ENCODE measurements around the gene WDR13. TPM values are rescaled to one million over a fixed set of nuclear protein-coding genes. Genes with fewer than 3 reads are reported as not detected.

The WDR13 gene
- total RNA-seq, 1 donor from 2014 or later: 73.8 TPM

DNA sequence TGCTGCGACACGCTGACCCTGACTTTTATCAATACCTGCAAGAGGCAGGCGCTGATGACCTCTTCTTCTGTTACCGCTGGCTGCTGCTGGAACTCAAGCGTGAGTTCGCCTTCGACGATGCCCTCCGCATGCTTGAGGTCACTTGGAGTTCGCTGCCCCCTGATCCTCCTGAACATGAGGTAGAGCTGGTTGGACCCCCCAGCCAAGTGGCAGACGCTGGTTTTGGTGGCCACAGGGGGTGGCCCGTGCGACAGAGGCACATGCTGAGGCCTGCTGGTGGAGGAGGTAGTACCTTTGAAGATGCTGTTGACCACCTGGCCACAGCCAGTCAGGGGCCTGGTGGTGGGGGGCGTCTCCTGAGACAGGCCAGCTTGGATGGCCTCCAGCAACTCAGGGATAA lies 37.2 kb upstream of the WDR13 start:
- Mint-ChIP-seq H3K27me3 (ENCODE audit: unreplicated experiment) (no peaks in the 10 kb centered on the region), H3K36me3 (ENCODE audit: low read depth, unreplicated experiment) (no peaks in the 10 kb centered on the region), H3K9me3 (ENCODE audit: unreplicated experiment) (no peaks in the 10 kb centered on the region)

DNA sequence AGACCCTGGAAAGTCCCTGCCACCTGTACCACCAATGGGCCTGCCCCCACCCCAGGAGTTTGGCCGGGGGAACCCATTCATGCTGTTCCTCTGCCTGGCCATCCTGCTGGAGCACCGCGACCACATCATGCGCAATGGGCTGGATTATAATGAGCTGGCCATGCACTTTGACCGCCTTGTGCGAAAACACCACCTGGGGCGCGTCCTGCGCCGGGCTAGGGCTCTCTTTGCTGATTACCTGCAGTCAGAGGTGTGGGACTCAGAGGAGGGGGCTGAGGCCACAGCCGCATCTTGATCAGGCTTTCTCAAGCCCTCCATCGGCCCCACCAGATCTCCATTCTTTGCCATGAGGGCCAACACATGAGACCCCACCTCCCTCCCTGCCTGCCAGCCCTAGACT lies 36.6 kb upstream of the WDR13 start:
- Mint-ChIP-seq H3K4me1 (ENCODE audit: unreplicated experiment) (no peaks in the 10 kb centered on the region), H3K27me3 (ENCODE audit: unreplicated experiment) (no peaks in the 10 kb centered on the region), H3K4me3 (ENCODE audit: unreplicated experiment) (no peak overlapping the region), H3K9me3 (ENCODE audit: unreplicated experiment) (no peaks in the 10 kb centered on the region), H3K36me3 (ENCODE audit: low read depth, unreplicated experiment) (no peaks in the 10 kb centered on the region), H3K27ac (ENCODE audit: unreplicated experiment) (no peak overlapping the region)
- DNase-seq (ENCODE audit: low spot score): no peak
- TF ChIP-seq, protein P1, sequence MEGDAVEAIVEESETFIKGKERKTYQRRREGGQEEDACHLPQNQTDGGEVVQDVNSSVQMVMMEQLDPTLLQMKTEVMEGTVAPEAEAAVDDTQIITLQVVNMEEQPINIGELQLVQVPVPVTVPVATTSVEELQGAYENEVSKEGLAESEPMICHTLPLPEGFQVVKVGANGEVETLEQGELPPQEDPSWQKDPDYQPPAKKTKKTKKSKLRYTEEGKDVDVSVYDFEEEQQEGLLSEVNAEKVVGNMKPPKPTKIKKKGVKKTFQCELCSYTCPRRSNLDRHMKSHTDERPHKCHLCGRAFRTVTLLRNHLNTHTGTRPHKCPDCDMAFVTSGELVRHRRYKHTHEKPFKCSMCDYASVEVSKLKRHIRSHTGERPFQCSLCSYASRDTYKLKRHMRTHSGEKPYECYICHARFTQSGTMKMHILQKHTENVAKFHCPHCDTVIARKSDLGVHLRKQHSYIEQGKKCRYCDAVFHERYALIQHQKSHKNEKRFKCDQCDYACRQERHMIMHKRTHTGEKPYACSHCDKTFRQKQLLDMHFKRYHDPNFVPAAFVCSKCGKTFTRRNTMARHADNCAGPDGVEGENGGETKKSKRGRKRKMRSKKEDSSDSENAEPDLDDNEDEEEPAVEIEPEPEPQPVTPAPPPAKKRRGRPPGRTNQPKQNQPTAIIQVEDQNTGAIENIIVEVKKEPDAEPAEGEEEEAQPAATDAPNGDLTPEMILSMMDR (IDR thresholded peaks at IDR 0.05; ENCODE audit: unreplicated experiment): no peak

More for the DNA sequence above, 37.2 kb upstream of the WDR13 start:
- H3K4me1 Mint-ChIP-seq (ENCODE audit: unreplicated experiment): no peaks in the 10 kb centered on the region
- TF ChIP-seq, protein P1 (IDR thresholded peaks at IDR 0.05; ENCODE audit: unreplicated experiment): no peak
- H3K27ac Mint-ChIP-seq (ENCODE audit: unreplicated experiment): no peak overlapping the region
- no peak overlapping the region for H3K4me3 Mint-ChIP-seq (ENCODE audit: unreplicated experiment)
- DNase-seq (ENCODE audit: low spot score): no peak

DNA sequence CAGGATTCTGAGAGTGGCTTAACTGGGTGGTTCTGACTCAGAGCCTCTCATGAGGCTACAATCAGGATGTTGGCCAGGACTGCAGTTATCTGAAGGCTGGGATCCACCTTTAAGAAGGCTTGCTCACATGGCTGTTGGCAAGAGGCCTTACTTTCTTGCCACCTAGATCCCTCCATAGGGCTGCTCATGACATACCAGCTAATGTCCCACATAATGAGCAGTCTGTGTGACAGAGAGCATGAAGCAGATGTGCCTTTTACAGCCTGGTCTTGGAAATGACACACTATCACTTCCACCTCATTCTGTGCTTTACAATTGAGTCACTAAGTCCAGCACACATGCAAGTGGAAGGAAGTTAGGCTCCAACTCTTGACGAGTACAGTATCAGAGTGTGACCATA lies 27.3 kb upstream of the WDR13 start:
- Mint-ChIP-seq H3K9me3 (ENCODE audit: unreplicated experiment) (no peaks in the 10 kb centered on the region), H3K4me1 (ENCODE audit: unreplicated experiment) (peaks cover 7% of the 10 kb centered on the region), H3K27me3 (ENCODE audit: unreplicated experiment) (peaks cover 4% of the 10 kb centered on the region), H3K4me3 (ENCODE audit: unreplicated experiment) (no peak overlapping the region), H3K27ac (ENCODE audit: unreplicated experiment) (no peak overlapping the region), H3K36me3 (ENCODE audit: low read depth, unreplicated experiment) (no peaks in the 10 kb centered on the region)
- DNase-seq (ENCODE audit: low spot score): no peak
- TF ChIP-seq, protein P1 (IDR thresholded peaks at IDR 0.05; ENCODE audit: unreplicated experiment): no peak

DNA sequence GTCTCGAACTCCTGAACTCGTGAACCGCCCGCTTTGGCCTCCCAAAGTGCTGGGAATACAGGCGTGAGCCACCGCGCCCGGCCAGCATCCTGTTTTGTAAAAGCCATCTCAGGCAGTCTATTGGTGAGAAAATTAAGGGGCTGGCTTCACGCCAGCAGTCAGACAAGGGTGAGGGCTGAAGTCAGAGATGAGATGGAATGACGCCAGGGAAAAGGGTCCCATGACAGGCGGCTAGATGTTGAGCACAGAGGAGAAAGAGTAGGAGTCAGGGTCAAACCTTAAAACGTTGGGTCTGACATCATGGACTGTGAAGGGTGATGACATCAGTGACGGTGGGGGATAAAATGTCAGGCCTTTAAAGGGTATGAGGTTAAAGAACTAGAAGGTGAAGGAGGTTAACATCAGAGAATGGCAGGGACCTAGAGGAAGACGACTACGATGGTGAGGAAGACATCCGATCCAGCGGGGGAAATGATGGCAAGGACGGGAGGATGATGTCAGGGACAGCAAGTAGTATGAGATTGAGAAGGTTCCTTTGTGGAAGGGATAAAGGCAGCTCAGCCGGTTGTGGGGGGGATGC lies 23.5 kb upstream of the WDR13 start:
- Mint-ChIP-seq H3K27me3 (ENCODE audit: unreplicated experiment) (peaks cover 6% of the 10 kb centered on the region), H3K27ac (ENCODE audit: unreplicated experiment) (peak overlapping the region; percentile 99), H3K4me3 (ENCODE audit: unreplicated experiment) (peak overlapping the region; percentile 98), H3K9me3 (ENCODE audit: unreplicated experiment) (no peaks in the 10 kb centered on the region), H3K4me1 (ENCODE audit: unreplicated experiment) (peaks cover 13% of the 10 kb centered on the region), H3K36me3 (ENCODE audit: low read depth, unreplicated experiment) (peaks cover 7% of the 10 kb centered on the region)
- no peak for DNase-seq (ENCODE audit: low spot score)
- TF ChIP-seq, protein P1 (IDR thresholded peaks at IDR 0.05; ENCODE audit: unreplicated experiment): no peak
